Measurements from ENCODE around the gene MND1.

- TF ChIP-seq EZH2 (IDR thresholded peaks at IDR 0.05; ENCODE audit: borderline replicate concordance, low read length) (no peak), CTCF (conservative IDR thresholded peaks at IDR 0.05 in 1 of 2, IDR thresholded peaks at IDR 0.05 in 1 of 2; ENCODE audit: extremely low read depth in 1 of 2, insufficient read depth in 1 of 2, low read depth in 1 of 2, low read length in 2 of 2) (no peak)
These were observed 19.6 kb downstream of the MND1 start for GRCh38 chr4:153364061-153364460.
